Brain microvascular endothelial cell (primary cell): Measurements from ENCODE around the gene NXT1.
A peak's percentile ranks its signal among the peaks of the same experiment; 100 is the strongest.

Experiments used
- DNase-seq: peaks from one replicate; pipeline ENCODE4 v3.0.0-alpha.2; 2020
- H3K27ac ChIP-seq: fragments of 250-450 bp; sonication (Bioruptor Pico); 2 replicates; pipeline ENCODE4 v1.5.1; 2020; ENCODE audit warnings: mild to moderate bottlenecking, moderate library complexity
- H3K27me3 ChIP-seq: fragments of 250-450 bp; sonication (Bioruptor Pico); replicated peaks from 2 replicates; pipeline ENCODE4 v1.5.1; 2020; ENCODE audit warnings: mild to moderate bottlenecking
- H3K36me3 ChIP-seq: fragments of 250-450 bp; sonication (Bioruptor Pico); replicated peaks from 2 replicates; pipeline ENCODE4 v1.5.1; 2020; ENCODE audit warnings: mild to moderate bottlenecking
- H3K4me3 ChIP-seq: 2 replicates; pipeline ENCODE4 v1.5.1; 2011; ENCODE audit warnings: low read depth, mild to moderate bottlenecking, control low read depth, low read length, moderate library complexity
- in situ Hi-C: cut with HindIII; loops from 2 replicates; pipeline ENCODE4 v1.10.0; 2017; ENCODE audit warnings: low sequenced_read_pairs, low pct_ligation_motif_present
- TF ChIP-seq, protein P1 (sequence below): IDR thresholded peaks from 2 replicates; pipeline ENCODE4 v1.5.1; 2011; ENCODE audit warnings: low read depth, mild to moderate bottlenecking, moderate library complexity, low read length, control low read depth, inconsistent platforms; ENCODE audit errors: missing control alignments

NXT1 gene

DNA sequence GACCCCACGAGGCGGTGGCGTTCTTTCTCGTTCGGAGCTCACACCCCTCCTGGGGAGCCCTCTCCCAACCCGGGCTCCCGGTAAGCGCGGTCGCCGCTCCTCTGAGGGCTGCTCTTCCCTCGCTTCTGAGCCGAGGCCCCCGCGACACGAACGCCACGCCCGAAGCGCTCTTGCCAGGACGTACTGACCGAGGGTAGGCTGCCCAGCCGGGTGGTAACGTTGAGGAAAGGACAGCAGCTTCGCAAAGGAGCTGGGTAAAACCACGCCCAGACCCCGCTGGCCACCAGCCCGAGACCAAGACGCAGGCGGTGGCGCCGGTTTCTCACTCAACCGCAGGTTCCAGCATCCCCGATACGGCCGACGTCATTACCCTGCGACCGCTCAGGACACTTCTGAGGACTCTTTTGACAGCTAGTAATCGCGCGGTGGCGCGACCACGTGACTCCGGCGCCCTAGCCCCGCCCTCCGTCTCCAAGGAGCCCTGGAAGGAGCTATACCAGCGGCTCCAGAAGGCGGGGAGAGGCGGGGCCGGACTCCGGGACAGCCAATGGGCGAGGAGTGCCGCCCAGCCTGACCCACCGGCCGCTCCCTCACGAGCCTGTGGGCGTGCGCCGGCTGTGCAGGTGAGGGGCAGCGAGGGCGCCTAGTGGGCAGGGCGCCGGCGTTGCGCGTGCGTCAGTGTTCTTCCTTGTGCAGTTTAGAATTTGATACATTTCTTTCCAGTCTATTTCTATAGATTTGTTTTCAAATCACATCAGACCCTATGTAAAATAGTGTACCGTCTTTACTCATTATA is 7.4 kb downstream of the NXT1 start:
- Histone ChIP-seq H3K4me3 (peak overlapping the region; percentile 86), H3K36me3 (peaks cover 10% of the 10 kb centered on the region), H3K27ac (peak overlapping the region; percentile 87), H3K27me3 (no peaks in the 10 kb centered on the region)
- DNase-seq: peak; percentile 100
- in situ Hi-C loops: no loop called here
- TF ChIP-seq, protein P1, sequence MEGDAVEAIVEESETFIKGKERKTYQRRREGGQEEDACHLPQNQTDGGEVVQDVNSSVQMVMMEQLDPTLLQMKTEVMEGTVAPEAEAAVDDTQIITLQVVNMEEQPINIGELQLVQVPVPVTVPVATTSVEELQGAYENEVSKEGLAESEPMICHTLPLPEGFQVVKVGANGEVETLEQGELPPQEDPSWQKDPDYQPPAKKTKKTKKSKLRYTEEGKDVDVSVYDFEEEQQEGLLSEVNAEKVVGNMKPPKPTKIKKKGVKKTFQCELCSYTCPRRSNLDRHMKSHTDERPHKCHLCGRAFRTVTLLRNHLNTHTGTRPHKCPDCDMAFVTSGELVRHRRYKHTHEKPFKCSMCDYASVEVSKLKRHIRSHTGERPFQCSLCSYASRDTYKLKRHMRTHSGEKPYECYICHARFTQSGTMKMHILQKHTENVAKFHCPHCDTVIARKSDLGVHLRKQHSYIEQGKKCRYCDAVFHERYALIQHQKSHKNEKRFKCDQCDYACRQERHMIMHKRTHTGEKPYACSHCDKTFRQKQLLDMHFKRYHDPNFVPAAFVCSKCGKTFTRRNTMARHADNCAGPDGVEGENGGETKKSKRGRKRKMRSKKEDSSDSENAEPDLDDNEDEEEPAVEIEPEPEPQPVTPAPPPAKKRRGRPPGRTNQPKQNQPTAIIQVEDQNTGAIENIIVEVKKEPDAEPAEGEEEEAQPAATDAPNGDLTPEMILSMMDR: no peak

DNA sequence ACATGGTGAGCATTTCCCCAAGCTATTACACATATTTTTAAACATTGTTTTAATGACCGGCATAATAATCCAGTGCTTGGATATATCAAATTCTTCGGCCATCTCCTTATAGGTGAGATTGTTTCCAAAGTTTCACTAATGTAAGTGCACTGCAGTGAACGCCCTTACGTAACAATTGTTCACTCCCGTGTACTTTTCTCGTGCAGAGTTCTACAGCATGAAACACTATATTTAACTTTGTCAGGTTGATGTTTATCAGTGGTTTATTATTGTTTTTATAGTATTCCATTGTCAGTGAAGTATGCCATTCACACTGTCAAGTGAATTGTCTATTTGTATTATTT is 7.9 kb downstream of the NXT1 start:
- Histone ChIP-seq H3K27ac (peak overlapping the region; percentile 87), H3K27me3 (no peaks in the 10 kb centered on the region), H3K36me3 (peaks cover 10% of the 10 kb centered on the region), H3K4me3 (peak overlapping the region; percentile 47)
- in situ Hi-C loops: no loop called here
- TF ChIP-seq, protein P1: no peak
- no peak for DNase-seq

DNA sequence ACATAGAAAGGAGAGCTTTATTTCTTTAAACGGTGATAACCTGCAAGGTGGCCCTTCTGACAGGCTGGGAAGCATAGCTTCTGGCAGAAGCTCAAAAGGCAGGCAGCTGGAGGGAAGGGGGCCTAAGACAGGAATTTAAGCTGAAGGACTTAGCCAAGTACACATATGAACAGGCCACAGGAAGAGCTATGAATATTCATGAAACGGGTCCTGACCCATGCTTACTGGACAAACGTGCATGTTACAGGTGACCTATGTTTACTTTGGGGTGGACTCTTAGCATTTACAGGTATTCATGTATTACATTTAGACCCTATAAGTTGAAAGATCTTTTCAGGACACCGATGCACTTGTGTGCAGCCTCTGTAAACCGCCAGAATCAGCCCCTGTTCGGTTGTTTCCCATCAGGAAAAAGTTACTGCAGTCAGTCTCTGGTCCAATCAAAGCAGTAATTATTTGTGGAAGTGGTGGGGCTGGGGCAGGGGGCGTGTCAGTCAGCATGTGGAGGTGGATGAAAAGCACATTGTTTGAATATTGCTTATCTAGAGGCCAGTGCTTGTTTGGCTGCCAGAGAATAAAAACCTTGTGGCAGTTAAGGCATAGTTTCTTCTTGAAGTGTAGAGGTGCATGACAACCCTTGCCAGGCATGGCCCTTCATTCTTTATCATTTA is 8.5 kb downstream of the NXT1 start:
- Histone ChIP-seq H3K27ac (no peak overlapping the region), H3K36me3 (peaks cover 10% of the 10 kb centered on the region), H3K4me3 (no peak overlapping the region), H3K27me3 (no peaks in the 10 kb centered on the region)
- TF ChIP-seq, protein P1: no peak
- DNase-seq: no peak
- in situ Hi-C loops: no loop called here

DNA sequence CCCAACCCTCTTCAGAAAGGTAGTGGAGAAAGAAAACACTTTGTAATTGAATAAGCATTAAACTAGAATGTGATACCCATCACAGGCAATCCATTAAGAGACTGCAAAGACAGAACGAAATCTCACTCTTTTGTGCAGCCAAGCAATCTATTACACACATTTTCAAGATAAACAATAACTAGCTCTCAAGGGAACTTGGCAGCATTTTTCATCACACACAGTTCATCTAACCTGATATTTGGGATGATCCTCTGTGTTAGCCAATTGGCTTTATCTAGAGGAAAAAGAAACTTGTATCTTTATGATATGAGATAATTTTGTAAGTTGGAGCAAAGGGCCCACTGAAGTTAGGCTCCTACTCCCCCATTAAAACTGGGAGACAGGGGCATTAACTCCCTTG is 9.9 kb downstream of the NXT1 start:
- H3K27ac ChIP-seq: no peak overlapping the region
- in situ Hi-C loops: no loop called here
- H3K36me3 ChIP-seq: peaks cover 14% of the 10 kb centered on the region
- H3K4me3 ChIP-seq: no peak overlapping the region
- TF ChIP-seq, protein P1: no peak
- DNase-seq: no peak
- H3K27me3 ChIP-seq: no peaks in the 10 kb centered on the region

DNA sequence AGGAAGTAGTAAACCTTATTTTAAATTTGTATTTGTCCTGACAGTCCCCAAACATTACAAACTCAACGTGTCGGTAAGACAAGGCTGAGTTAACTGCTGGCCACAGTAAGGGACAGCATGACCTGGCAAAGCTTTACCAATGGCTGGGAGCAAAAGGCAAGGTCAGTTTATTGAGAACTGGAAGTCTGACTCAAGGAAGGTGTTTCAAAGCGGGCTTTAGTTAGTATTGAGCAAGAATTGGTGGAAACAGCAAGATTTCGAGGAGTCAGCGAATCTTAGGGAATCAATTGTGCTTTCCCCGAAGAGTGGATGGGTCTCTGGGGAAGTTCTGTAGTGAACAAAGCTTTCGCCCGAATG is 10.5 kb downstream of the NXT1 start:
- Histone ChIP-seq H3K27ac (peak overlapping the region; percentile 95), H3K4me3 (peak overlapping the region; percentile 67), H3K36me3 (peaks cover 13% of the 10 kb centered on the region), H3K27me3 (no peaks in the 10 kb centered on the region)
- DNase-seq: no peak
- in situ Hi-C loops: no loop called here
- TF ChIP-seq, protein P1: no peak
